Measurements from ENCODE around the gene TUBA4A. TPM values are rescaled to one million over a fixed set of nuclear protein-coding genes. Genes with fewer than 3 reads are reported as not detected.

Gene TUBA4A
- total and polyA plus RNA-seq, 10 of the 15 experiments (the other 5 are each of a cell fraction or from before 2014, with no cell fraction given), result 58.2 to 325 (median 134) TPM

GRCh38 chr2:219269362-219270054, 15.8 kb upstream of the TUBA4A start (continued):
- no peak for TF ChIP-seq ZNF622 (IDR thresholded peaks at IDR 0.05)

GRCh38 chr2:219268294-219268693, 14.6 kb upstream of the TUBA4A start:
- intact Hi-C loops (cut with micrococcal nuclease; ENCODE audit: unreplicated experiment), result no loop called here
- WGBS (ENCODE audit: insufficient coverage, insufficient replicate concordance, low lambda C conversion rate, missing lambda C conversion rate), result 35% methylated on average over 2 of the region's 2 CpGs
- no TSS peak for BruUV-seq (replicated peaks)
- ChIA-PET CTCF (no interaction called here), RAD21 (ENCODE audit: unreplicated experiment) (no interaction called here), SMC1A (ENCODE audit: uncharacterized antibody, unreplicated experiment) (interaction anchor here (1.8 kb wide), 1 partner anchor 23 kb away, joined by 6 read pairs; the partner anchor contains the start of genes GLB1L and STK16), POLR2A (interaction anchor here (0.8 kb wide), 1 partner anchor 23 kb away, joined by 3 read pairs; the partner anchor contains the start of genes GLB1L and STK16)
- Histone ChIP-seq H3K79me2 (ENCODE audit: control insufficient read depth, insufficient read depth, low read length) (no peaks in the 10 kb centered on the region), H3K4me3 (no peak overlapping the region), H3K9ac (ENCODE audit: control insufficient read depth, insufficient read depth, low read length) (no peak overlapping the region), H3K27ac (ENCODE audit: control insufficient read depth, insufficient read depth) (no peak overlapping the region), H3K27me3 (replicated peaks in 1 of 2; ENCODE audit: control insufficient read depth in 2 of 2, insufficient read depth in 2 of 2, low read length in 1 of 2) (no peaks in the 10 kb centered on the region), H3K36me3 (ENCODE audit: control insufficient read depth in 2 of 2, insufficient read depth in 2 of 2, low read length in 1 of 2) (no peaks in the 10 kb centered on the region), H3K9me3 (replicated peaks; ENCODE audit: control insufficient read depth, insufficient read depth, low read length) (no peaks in the 10 kb centered on the region), H4K20me1 (ENCODE audit: control insufficient read depth, insufficient read depth) (no peaks in the 10 kb centered on the region), H2AFZ (ENCODE audit: control insufficient read depth, low read depth, low read length) (no peak overlapping the region), H3K4me2 (ENCODE audit: control insufficient read depth, insufficient read depth) (no peak overlapping the region), H3K4me1 (ENCODE audit: control insufficient read depth, insufficient read depth, low read length) (no peaks in the 10 kb centered on the region)
- no peak for DNase-seq (ENCODE audit: low read depth, low spot score)
- TF ChIP-seq HDAC6 (IDR thresholded peaks at IDR 0.05; ENCODE audit: unreplicated experiment) (no peak), SREBF2 (IDR thresholded peaks at IDR 0.05; ENCODE audit: low read length) (no peak), HDAC2 (IDR thresholded peaks at IDR 0.05) (no peak), BACH1 (IDR thresholded peaks at IDR 0.05; ENCODE audit: borderline replicate concordance) (no peak), BHLHE40 (IDR thresholded peaks at IDR 0.05; ENCODE audit: borderline replicate concordance in 1 of 2, low read depth in 2 of 2, low read length in 1 of 2) (no peak), E2F8 (IDR thresholded peaks at IDR 0.05; ENCODE audit: low read depth, partially characterized antibody) (no peak), MYB (IDR thresholded peaks at IDR 0.05; ENCODE audit: borderline replicate concordance, low read depth, low read length) (no peak), E4F1 (IDR thresholded peaks at IDR 0.05; ENCODE audit: borderline replicate concordance, partially characterized antibody) (no peak), ELK1 (IDR thresholded peaks at IDR 0.05; ENCODE audit: low read depth, low read length) (no peak)
- no peak for FAIRE-seq
- ATAC-seq, result no peak
- in situ Hi-C loops (cut with MboI), result no loop called here

Data from GM12878 (cell line).